ENCODE results near the gene TDRD7.

Gene TDRD7

DNA sequence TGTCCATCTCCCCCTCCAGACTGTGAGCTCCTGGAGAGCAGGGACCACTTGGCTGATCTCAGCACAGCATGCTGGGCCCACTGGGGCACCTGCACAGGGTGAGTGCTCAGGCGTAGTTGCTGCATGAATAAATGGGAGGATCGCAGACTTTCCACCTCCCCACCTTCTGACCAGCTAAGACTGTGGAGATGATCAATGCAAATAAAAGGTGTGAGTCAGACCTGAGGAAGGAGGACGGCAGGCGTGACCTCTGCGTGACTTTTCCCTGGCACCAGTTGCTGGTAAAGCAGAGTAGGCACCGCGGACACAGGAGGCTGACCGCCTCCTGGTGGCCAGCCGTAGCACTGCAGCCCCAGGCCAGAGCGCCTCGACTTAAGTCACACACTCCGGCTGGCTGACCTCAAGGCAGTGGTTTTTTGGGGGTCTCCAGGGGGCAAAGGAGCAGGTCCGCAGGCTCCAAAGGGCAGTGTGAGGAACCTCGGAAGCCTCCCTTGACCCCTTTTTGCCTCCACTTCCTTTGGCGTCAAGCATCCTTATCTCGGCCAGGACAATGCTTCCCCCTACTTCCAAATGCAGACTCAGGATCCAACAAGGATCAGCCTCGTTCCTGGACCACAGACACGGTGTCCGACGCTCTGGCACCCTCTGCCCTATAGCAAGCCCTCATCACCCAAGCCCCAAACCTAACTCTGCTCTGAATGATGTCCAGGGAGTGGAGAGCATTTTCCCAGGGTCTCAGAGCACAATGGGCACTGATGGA lies 12.7 kb upstream of the TDRD7 start:
- H3K4me3 ChIP-seq (ENCODE audit: low read depth, low read length) = no peak overlapping the region
- in situ Hi-C loops (cut with HindIII; ENCODE audit: low pct_ligation_motif_present, low sequenced_read_pairs) = no loop called here
- no peaks in the 10 kb centered on the region for H3K36me3 ChIP-seq (replicated peaks)
- no peak overlapping the region for H3K27ac ChIP-seq
- TF ChIP-seq, protein P1, sequence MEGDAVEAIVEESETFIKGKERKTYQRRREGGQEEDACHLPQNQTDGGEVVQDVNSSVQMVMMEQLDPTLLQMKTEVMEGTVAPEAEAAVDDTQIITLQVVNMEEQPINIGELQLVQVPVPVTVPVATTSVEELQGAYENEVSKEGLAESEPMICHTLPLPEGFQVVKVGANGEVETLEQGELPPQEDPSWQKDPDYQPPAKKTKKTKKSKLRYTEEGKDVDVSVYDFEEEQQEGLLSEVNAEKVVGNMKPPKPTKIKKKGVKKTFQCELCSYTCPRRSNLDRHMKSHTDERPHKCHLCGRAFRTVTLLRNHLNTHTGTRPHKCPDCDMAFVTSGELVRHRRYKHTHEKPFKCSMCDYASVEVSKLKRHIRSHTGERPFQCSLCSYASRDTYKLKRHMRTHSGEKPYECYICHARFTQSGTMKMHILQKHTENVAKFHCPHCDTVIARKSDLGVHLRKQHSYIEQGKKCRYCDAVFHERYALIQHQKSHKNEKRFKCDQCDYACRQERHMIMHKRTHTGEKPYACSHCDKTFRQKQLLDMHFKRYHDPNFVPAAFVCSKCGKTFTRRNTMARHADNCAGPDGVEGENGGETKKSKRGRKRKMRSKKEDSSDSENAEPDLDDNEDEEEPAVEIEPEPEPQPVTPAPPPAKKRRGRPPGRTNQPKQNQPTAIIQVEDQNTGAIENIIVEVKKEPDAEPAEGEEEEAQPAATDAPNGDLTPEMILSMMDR (IDR thresholded peaks at IDR 0.05; ENCODE audit: low read depth, low read length, missing control alignments) = peak; percentile 93
- H3K27me3 ChIP-seq (replicated peaks) = no peaks in the 10 kb centered on the region
- DNase-seq = peak; percentile 47

DNA sequence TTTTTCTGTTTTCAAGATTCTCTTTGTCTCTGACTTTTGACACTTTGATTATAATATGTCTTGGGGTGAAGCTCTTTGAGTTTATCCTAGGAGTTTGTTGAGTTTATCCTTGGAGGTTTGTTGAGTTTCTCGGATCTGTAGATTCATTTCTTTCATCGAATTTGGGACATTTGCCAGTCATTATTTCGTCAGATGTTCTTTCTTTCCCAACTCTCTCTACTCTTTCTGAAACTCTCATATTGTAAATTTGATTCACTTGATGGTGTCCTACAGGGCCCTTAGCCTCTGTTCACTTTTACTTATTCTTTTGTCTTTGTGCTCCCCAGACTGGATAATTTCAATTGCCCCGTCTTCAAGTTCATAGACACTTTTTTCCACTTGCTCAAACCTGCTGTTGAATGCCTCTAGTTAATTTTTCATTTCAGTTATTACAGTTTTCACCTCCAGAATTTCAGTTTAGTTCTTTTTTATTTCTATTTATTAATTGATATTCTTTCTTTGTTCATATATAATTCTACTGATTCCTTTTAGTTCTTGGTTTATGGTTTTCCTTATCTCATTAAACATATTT lies 8.1 kb upstream of the TDRD7 start:
- Histone ChIP-seq H3K27ac (no peak overlapping the region), H3K27me3 (replicated peaks) (peaks cover 2% of the 10 kb centered on the region), H3K36me3 (replicated peaks) (no peaks in the 10 kb centered on the region), H3K4me3 (ENCODE audit: low read depth, low read length) (no peak overlapping the region)
- in situ Hi-C loops (cut with HindIII; ENCODE audit: low pct_ligation_motif_present, low sequenced_read_pairs) = no loop called here
- TF ChIP-seq, protein P1 (IDR thresholded peaks at IDR 0.05; ENCODE audit: low read depth, low read length, missing control alignments) = no peak
- DNase-seq = no peak

DNA sequence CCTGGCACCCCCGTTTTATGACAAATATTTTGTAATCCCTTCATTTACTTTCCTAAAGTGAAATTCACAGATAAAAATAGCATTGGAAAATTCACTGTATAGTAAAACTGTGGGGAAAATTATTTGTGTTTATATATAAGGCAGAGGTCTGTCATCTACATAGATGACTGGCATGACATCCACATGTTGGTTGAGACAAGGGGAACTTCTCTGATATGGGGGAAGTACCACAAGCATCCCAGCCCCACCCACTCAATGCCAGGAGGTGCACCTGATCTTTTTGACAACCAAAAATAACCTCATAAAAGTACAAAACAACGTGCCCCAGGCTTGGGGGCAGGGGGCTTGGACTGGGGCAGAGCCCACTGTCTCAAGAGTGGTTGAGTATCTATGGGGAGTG lies 6.3 kb upstream of the TDRD7 start:
- H3K27me3 ChIP-seq (replicated peaks) = peaks cover 2% of the 10 kb centered on the region
- in situ Hi-C loops (cut with HindIII; ENCODE audit: low pct_ligation_motif_present, low sequenced_read_pairs) = no loop called here
- no peak for DNase-seq
- TF ChIP-seq, protein P1 (IDR thresholded peaks at IDR 0.05; ENCODE audit: low read depth, low read length, missing control alignments) = no peak
- H3K27ac ChIP-seq = no peak overlapping the region
- H3K4me3 ChIP-seq (ENCODE audit: low read depth, low read length) = no peak overlapping the region
- no peaks in the 10 kb centered on the region for H3K36me3 ChIP-seq (replicated peaks)

DNA sequence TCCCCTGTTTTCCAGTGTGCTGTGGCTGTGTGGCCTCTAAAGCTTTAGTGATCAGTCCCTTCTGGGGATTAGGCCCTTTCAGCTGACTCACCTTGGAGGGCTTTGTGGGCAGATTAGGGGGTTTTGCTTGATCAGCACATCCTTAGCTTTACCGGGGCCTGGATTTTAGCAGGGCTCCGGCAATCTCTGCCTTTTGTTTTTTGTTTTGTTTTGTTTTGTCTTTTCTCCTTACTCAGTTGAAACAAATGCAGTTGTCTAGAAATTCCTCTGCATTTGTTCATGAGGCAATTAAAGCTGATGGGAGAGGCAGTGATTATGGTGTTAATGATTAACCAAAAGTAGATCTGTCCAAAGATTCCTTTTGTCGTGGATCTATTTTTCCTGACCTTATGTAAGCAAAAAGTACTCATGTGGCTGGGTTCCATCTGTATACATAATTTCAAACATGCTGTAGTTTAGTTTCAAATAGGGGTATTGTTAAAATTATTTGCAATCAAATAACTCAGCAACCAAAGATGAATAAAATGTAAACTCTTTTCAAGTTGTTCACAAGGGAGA lies 5.2 kb upstream of the TDRD7 start:
- Histone ChIP-seq H3K4me3 (ENCODE audit: low read depth, low read length) (no peak overlapping the region), H3K27ac (no peak overlapping the region), H3K27me3 (replicated peaks) (peaks cover 2% of the 10 kb centered on the region), H3K36me3 (replicated peaks) (no peaks in the 10 kb centered on the region)
- TF ChIP-seq, protein P1 (IDR thresholded peaks at IDR 0.05; ENCODE audit: low read depth, low read length, missing control alignments) = no peak
- DNase-seq = no peak
- in situ Hi-C loops (cut with HindIII; ENCODE audit: low pct_ligation_motif_present, low sequenced_read_pairs) = no loop called here

DNA sequence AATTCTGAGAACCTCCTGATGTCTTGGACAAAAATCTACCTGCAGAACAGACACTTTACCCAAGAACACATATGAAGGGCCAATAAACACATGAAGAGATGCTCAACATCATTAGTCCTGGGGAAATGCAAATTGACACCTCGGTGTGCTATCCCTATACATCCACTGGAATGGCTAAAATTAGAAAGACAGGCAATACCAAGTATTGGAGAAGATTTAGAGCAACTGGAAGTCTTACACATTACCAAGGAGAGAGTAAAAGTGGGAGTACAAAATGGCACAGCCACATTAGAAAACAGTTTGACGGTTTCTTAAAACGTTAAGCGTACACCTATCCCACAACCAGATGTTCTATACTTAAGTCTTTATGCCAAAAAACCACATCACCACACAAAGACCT lies 3.3 kb upstream of the TDRD7 start:
- Histone ChIP-seq H3K36me3 (replicated peaks) (no peaks in the 10 kb centered on the region), H3K4me3 (ENCODE audit: low read depth, low read length) (no peak overlapping the region), H3K27ac (no peak overlapping the region), H3K27me3 (replicated peaks) (peaks cover 2% of the 10 kb centered on the region)
- in situ Hi-C loops (cut with HindIII; ENCODE audit: low pct_ligation_motif_present, low sequenced_read_pairs) = no loop called here
- DNase-seq = no peak
- TF ChIP-seq, protein P1 (IDR thresholded peaks at IDR 0.05; ENCODE audit: low read depth, low read length, missing control alignments) = no peak

All from brain microvascular endothelial cell (primary cell).